HepG2 (cell line): Measurements from ENCODE around the gene BGN. TPM values are rescaled to one million over a fixed set of nuclear protein-coding genes. Genes with fewer than 3 reads are reported as not detected.

Source experiments
- ATAC-seq: fragments of 200-7000 bp; cut with Tn5 transposase; 3 replicates; pipeline ENCODE4 v1.9.1; 2020; ENCODE audit warnings: mild to moderate bottlenecking, moderate library complexity
- BruUV-seq: library from RNA; stranded (reverse); fragments of 400-500 nt; replicated peaks from 2 replicates; lab custom pipeline; 2021; lab: Mats Ljungman, UMichigan
- CTCF ChIA-PET: fragments of 300-600 bp; formaldehyde crosslinking; extraction: SDS; loops from one replicate; lab custom pipeline; 2021; ENCODE audit warnings: low total read pairs, inconsistent platforms, low intra/inter-chr PET ratio; lab: Yijun Ruan, JAX
- POLR2A ChIA-PET: fragments of 350-600 bp; sonication (Branson Sonifier 250); formaldehyde crosslinking; loops from one replicate; lab custom pipeline; 2020; ENCODE audit warnings: antibody characterized with exemption, inconsistent platforms; lab: Yijun Ruan, JAX
- DNase-seq: peaks from one replicate; pipeline ENCODE4 v3.0.0-alpha.2; 2015; ENCODE audit warnings: low spot score
- FAIRE-seq: peaks from 3 replicates; lab custom pipeline; 2011; peaks lifted over from hg19 to GRCh38; lab: Jason Lieb, UNC
- H2AFZ ChIP-seq: one replicate; pipeline ENCODE4 v1.6.1; 2011; ENCODE audit warnings: low read length, inconsistent platforms
- H3K27ac ChIP-seq: fragments of 300-600 bp; 3 replicates; pipeline ENCODE4 v1.8.0; 2011; ENCODE audit warnings: mixed run types, mild to moderate bottlenecking, mixed read lengths, low read length, inconsistent platforms; ENCODE audit not compliant: insufficient read depth; ENCODE audit errors: extremely low read length
- H3K27me3 ChIP-seq, 2 experiments: fragments of 200-600 bp in 1 of 2; 2 replicates in 1 of 2; 3 replicates in 1 of 2; pipeline versions ENCODE4 v1.6.0 to v1.8.0; 2011; ENCODE audit warnings: low read length in 2 of 2, mild to moderate bottlenecking in 2 of 2, moderate library complexity in 2 of 2, inconsistent platforms in 1 of 2; ENCODE audit not compliant: insufficient read depth in 2 of 2, control insufficient read depth in 1 of 2
- H3K36me3 ChIP-seq, 2 experiments: fragments of 200-600 bp in 1 of 2; replicated peaks in 1 of 2; 2 replicates in 1 of 2; 3 replicates in 1 of 2; pipeline versions ENCODE4 v1.5.1 to v1.8.0; 2011; ENCODE audit warnings: low read length in 2 of 2, inconsistent platforms in 1 of 2; ENCODE audit not compliant: insufficient read depth in 2 of 2, control insufficient read depth in 1 of 2
- H3K4me1 ChIP-seq: 2 replicates; pipeline ENCODE4 v1.5.1; 2012; ENCODE audit warnings: low read length, inconsistent platforms; ENCODE audit not compliant: insufficient read depth
- H3K4me2 ChIP-seq: 2 replicates; pipeline ENCODE4 v1.6.0; 2011; ENCODE audit warnings: low read depth, low read length, inconsistent platforms
- H3K4me3 ChIP-seq, 3 experiments: fragments of 200-600 bp in 1 of 3; sonication (generic), shearing (Covaris generic) in 1 of 3; replicated peaks in 1 of 3; 2 replicates each; pipeline ENCODE4 v1.5.1; 2011 to 2016; ENCODE audit warnings: low read length in 3 of 3, inconsistent platforms in 2 of 3, low read depth in 2 of 3, mild to moderate bottlenecking in 2 of 3, control low read depth in 1 of 3, mixed read lengths in 1 of 3; ENCODE audit not compliant: insufficient read depth in 1 of 3
- H3K79me2 ChIP-seq: one replicate; pipeline ENCODE4 v1.6.1; 2011; ENCODE audit warnings: low read length, inconsistent platforms; ENCODE audit not compliant: insufficient read depth
- H3K9ac ChIP-seq: 2 replicates; pipeline ENCODE4 v1.6.0; 2011; ENCODE audit warnings: mild to moderate bottlenecking, low read depth, low read length, inconsistent platforms; ENCODE audit not compliant: insufficient read depth
- H3K9me3 ChIP-seq: 2 replicates; pipeline ENCODE4 v1.5.1; 2012; ENCODE audit warnings: mild to moderate bottlenecking, low read length
- H4K20me1 ChIP-seq: 2 replicates; pipeline ENCODE4 v1.6.0; 2011; ENCODE audit warnings: inconsistent platforms, mild to moderate bottlenecking, low read length, moderate library complexity; ENCODE audit not compliant: insufficient read depth
- GLI4 ChIP-seq: sonication (generic); formaldehyde crosslinking; IDR thresholded peaks from 2 replicates; pipeline ENCODE4 v1.5.1; 2020; ENCODE audit warnings: missing genetic modification reagents, mild to moderate bottlenecking, moderate library complexity, borderline replicate concordance
- GTF2F1 ChIP-seq: fragments of 150-350 bp; IDR thresholded peaks from 2 replicates; pipeline ENCODE4 v1.6.1; 2014; ENCODE audit warnings: low read length
- HCFC1 ChIP-seq: fragments of 150-350 bp; IDR thresholded peaks from 2 replicates; pipeline ENCODE4 v1.6.1; 2014; ENCODE audit warnings: low read depth, low read length
- HNRNPL ChIP-seq: fragments of 200-400 bp; formaldehyde crosslinking; IDR thresholded peaks from 2 replicates; pipeline ENCODE4 v1.6.1; 2017; ENCODE audit warnings: mild to moderate bottlenecking, low read depth, low read length
- MTF1 ChIP-seq: sonication (generic); formaldehyde crosslinking; IDR thresholded peaks from 2 replicates; pipeline ENCODE4 v1.5.0; 2020; ENCODE audit warnings: missing genetic modification reagents
- ZNF652 ChIP-seq: IDR thresholded peaks from 2 replicates; pipeline ENCODE4 v1.6.1; 2016; ENCODE audit warnings: low read depth, borderline replicate concordance
- ZNF713 ChIP-seq: sonication (generic); formaldehyde crosslinking; IDR thresholded peaks from 2 replicates; pipeline ENCODE4 v1.4.0; 2020; ENCODE audit warnings: mild to moderate bottlenecking, missing genetic modification reagents
- ZNF768 ChIP-seq: sonication (generic); formaldehyde crosslinking; IDR thresholded peaks from 2 replicates; pipeline ENCODE4 v1.4.0; 2020; ENCODE audit warnings: missing genetic modification reagents
- ZSCAN12 ChIP-seq: sonication (generic); formaldehyde crosslinking; IDR thresholded peaks from 2 replicates; pipeline ENCODE4 v1.9.0; 2021; ENCODE audit warnings: mild to moderate bottlenecking, missing genetic modification reagents
- ZSCAN30 ChIP-seq: sonication (generic); formaldehyde crosslinking; IDR thresholded peaks from 2 replicates; pipeline ENCODE4 v1.5.0; 2020; ENCODE audit warnings: mild to moderate bottlenecking, missing genetic modification reagents
- WGBS: methylation state at CpG from one replicate; pipeline ENCODE4 v1.1.6; 2017; ENCODE audit warnings: low lambda C conversion rate; 5-methylcytosine and 5-hydroxymethylcytosine counted together
- in situ Hi-C: cut with HindIII; loops from 2 replicates; pipeline ENCODE4 v1.10.0; 2017; ENCODE audit warnings: low pct_unique_long_range_greater_than_20kb; ENCODE audit not compliant: extremely low pct_ligation_motif_present
- intact Hi-C: fragments of 100-400 bp; cut with micrococcal nuclease; formaldehyde crosslinking; loops from one replicate; pipeline ENCODE4 v1.10.0; 2022; ENCODE audit not compliant: unreplicated experiment
- polyA plus RNA-seq, 8 experiments: library from polyadenylated mRNA; depleted of rRNA in 3 of 8; stranded (reverse) in 7 of 8; unstranded in 1 of 8; fragments of >200 nt; fragmentation: Illumina TruSeq in 4 of 8; extraction: Trizol in 4 of 8; gene quantifications; 2 replicates each; pipeline versions ENCODE4 v1.2.1 to v1.2.3, GENCODE V29; 2011 to 2016; ENCODE audit warnings: low read depth in 4 of 8, missing spikeins in 1 of 8, mixed read lengths in 1 of 8; ENCODE audit not compliant: insufficient read depth in 1 of 8
- total RNA-seq, 5 experiments: library from RNA; depleted of rRNA; stranded (reverse); fragments of >200 nt; fragmentation: Illumina TruSeq; extraction: Trizol; gene quantifications; 2 replicates each; pipeline ENCODE4 v1.2.3, GENCODE V29; 2016; ENCODE audit warnings: low read depth in 1 of 5

BGN gene
- total and polyA plus RNA-seq, 2 of the 13 experiments (the other 11 are each of a cell fraction or from before 2014, with no cell fraction given) = 0.18 to 0.63 TPM

GRCh38 chrX:153504445-153505016 lies 9.8 kb downstream of the BGN start:
- Histone ChIP-seq H3K9me3 (no peaks in the 10 kb centered on the region), H3K27me3 (no peaks in the 10 kb centered on the region)
- WGBS = no CpG with 5 or more reads among the region's 26 CpGs
- TF ChIP-seq GTF2F1 (no peak), HNRNPL (0 out of 2 replicates have a peak, but pooled peaks have one; percentile 24)
- TF ChIP-seq, all 625 proteins: peak for 1
- intact Hi-C loops (no loop called here), in situ Hi-C loops (loop anchor here (5.0 to 10.0 kb wide), 2 partner anchors 32 to 50 kb away; partner anchors contain the start of gene HAUS7)
- Histone ChIP-seq H3K36me3 (no peaks in the 10 kb centered on the region), H4K20me1 (no peaks in the 10 kb centered on the region), H3K27ac (no peak overlapping the region), H3K4me2 (no peak overlapping the region), H3K79me2 (no peaks in the 10 kb centered on the region), H2AFZ (no peak overlapping the region), H3K9ac (no peak overlapping the region), H3K4me3 (no peak overlapping the region), H3K4me1 (no peaks in the 10 kb centered on the region)
- no peak for FAIRE-seq
- ChIA-PET POLR2A (no interaction called here), CTCF (no interaction called here)
- no TSS peak for BruUV-seq
- no peak for DNase-seq
- ATAC-seq = no peak

GRCh38 chrX:153505361-153505760 lies 10.6 kb downstream of the BGN start:
- WGBS = 32% methylated on average over 5 of the region's 18 CpGs
- no peaks in the 10 kb centered on the region for H4K20me1 ChIP-seq
- H3K4me3 ChIP-seq = no peak overlapping the region
- FAIRE-seq (no peak), ATAC-seq (no peak), DNase-seq (no peak)
- intact Hi-C loops = no loop called here
- no peak overlapping the region for H3K27ac ChIP-seq
- no peak for TF ChIP-seq MTF1
- no peak for TF ChIP-seq ZNF652 (CRISPR knock-in tag)
- TF ChIP-seq ZSCAN30 (CRISPR knock-in tag) = no peak
- no peak for TF ChIP-seq ZNF768 (CRISPR knock-in tag)
- TF ChIP-seq ZNF713 (CRISPR knock-in tag) = no peak
- TF ChIP-seq ZSCAN12 (CRISPR knock-in tag) = no peak
- no peak for TF ChIP-seq HCFC1
- no peak for TF ChIP-seq GLI4
- H3K9me3 ChIP-seq = no peaks in the 10 kb centered on the region
- H3K4me1 ChIP-seq = no peaks in the 10 kb centered on the region
- in situ Hi-C loops = loop anchor here (5.0 to 10.0 kb wide), 2 partner anchors 33 to 51 kb away; partner anchors contain the start of gene HAUS7
- no peaks in the 10 kb centered on the region for H3K79me2 ChIP-seq
- no peaks in the 10 kb centered on the region for H3K27me3 ChIP-seq
- ChIA-PET POLR2A (no interaction called here), CTCF (no interaction called here)
- no peak overlapping the region for H3K9ac ChIP-seq
- no peaks in the 10 kb centered on the region for H3K36me3 ChIP-seq
- BruUV-seq = no TSS peak
- H2AFZ ChIP-seq = no peak overlapping the region
- no peak overlapping the region for H3K4me2 ChIP-seq
